Heart right ventricle (tissue), 16 donors: ENCODE measurements around the gene TESMIN. TPM values are rescaled to one million over a fixed set of nuclear protein-coding genes. Genes with fewer than 3 reads are reported as not detected.

Experiments used
- ATAC-seq, 8 donors: fragments of 200-7000 bp; cut with Tn5 transposase; one replicate each; pipeline ENCODE4 v1.9.1; 2020; ENCODE audit warnings: mild to moderate bottlenecking in 8 of 8, moderate library complexity in 8 of 8, moderate number of reproducible peaks in 1 of 8
- DNase-seq, 2 donors: peaks; one replicate each; pipeline ENCODE4 v3.0.0-alpha.2; 2020
- H3K27ac ChIP-seq, 10 donors: fragments of 200-600 bp; sonication (generic) in 2 of 10; one replicate each; pipeline versions ENCODE4 v1.5.0 to v1.8.0; 2020 to 2022; ENCODE audit warnings: mild to moderate bottlenecking in 3 of 10
- H3K27me3 ChIP-seq, 7 donors: fragments of 200-600 bp; one replicate each; pipeline ENCODE4 v1.8.0; 2021 to 2022; ENCODE audit warnings: mild to moderate bottlenecking in 2 of 7
- H3K36me3 ChIP-seq, 9 donors: fragments of 200-600 bp; sonication (generic) in 1 of 9; one replicate each; pipeline versions ENCODE4 v1.5.0 to v1.8.0; 2020 to 2022; ENCODE audit warnings: mild to moderate bottlenecking in 2 of 9
- H3K4me1 ChIP-seq, 9 donors: fragments of 200-600 bp; sonication (generic) in 1 of 9; one replicate each; pipeline versions ENCODE4 v1.5.0 to v1.8.0; 2020 to 2022; ENCODE audit warnings: mild to moderate bottlenecking in 4 of 9
- H3K4me3 ChIP-seq, 10 donors: fragments of 200-600 bp; sonication (generic) in 2 of 10; one replicate each; pipeline versions ENCODE4 v1.5.0 to v1.8.0; 2020 to 2022; ENCODE audit warnings: mild to moderate bottlenecking in 7 of 10, moderate library complexity in 2 of 10
- H3K9me3 ChIP-seq, 11 donors: fragments of 200-600 bp in 10 of 11; sonication (generic) in 2 of 11; one replicate each; pipeline versions ENCODE4 v1.5.0 to v1.8.0; 2013 to 2022; ENCODE audit warnings: mild to moderate bottlenecking in 2 of 11, control low read depth in 1 of 11, moderate library complexity in 1 of 11
- WGBS, 2 donors: extraction: QIAGEN DNeasy Blood & Tissue Kit; methylation state at CpG; one replicate each; pipeline ENCODE4 v1.1.7; 2013; ENCODE audit warnings: inconsistent platforms in 1 of 2; 5-methylcytosine and 5-hydroxymethylcytosine counted together
- intact Hi-C, 10 donors: fragments of 100-400 bp; cut with DNase I; formaldehyde crosslinking; loops; one replicate each; pipeline versions ENCODE4 v1.11.1 to v1.14.2; 2022
- polyA plus RNA-seq, 2 donors: library from polyadenylated mRNA; stranded (reverse); fragments of 200-250 nt; gene quantifications; one replicate each; pipeline ENCODE4 v1.2.3, GENCODE V29; 2013
- total RNA-seq, 10 donors: library from RNA; stranded (reverse); fragmentation: NEBNext Ultra II Directional in 3 of 10; extraction: Animal tissue kit (Norgen Biotek cat#: 25700) in 3 of 10; gene quantifications; one replicate each; pipeline versions ENCODE4 v1.2.1 to v1.2.4, GENCODE V29; 2021 to 2023
- TF ChIP-seq, protein P1 (sequence below), 9 donors: fragments of 200-600 bp; sonication (generic) in 2 of 9; IDR thresholded peaks; one replicate each; pipeline versions ENCODE4 v1.5.0 to v1.8.0; 2021 to 2022; ENCODE audit warnings: antibody characterized with exemption in 9 of 9, mild to moderate bottlenecking in 5 of 9, moderate library complexity in 1 of 9
- donor health status: Arrhythmogenic right ventricular cardiomyopathy.
- donor health status: ischemic (EF 13 %, LVEDD 7.1; RV severe dilation, severe dysfunction).
- donor health status: healthy with polysubstance abuse.
- donor health status: DM: no; HTN: yes; CAD: no.
- donor health status: DM: no; HTN: no; CAD: no.
- donor health status: ischemic (EF 25% LVEDD 6.9; RV normal size, moderate dysfunction).
- donor health status: ischemic (EF 25% LVEDD 5.7; RV mildly dilated, moderate dysfunction).
- donor health status: healthy.
- donor health status: DM: yes; HTN: yes; CAD: no.
- donor health status: Ischemic cardiomyopathy.
- donor health status: ischemic (EF 35%, LVEDD 5.7; RV mildly dilated, moderate dysfunction).
- donor health status: nonischemic (EF 11% LVEDD 7.7; RV severe dilation, severe dysfunction).
- donor health status: DM: yes; HTN: yes; CAD: no.
- donor health status: PGD.
- donor health status: ischemic (EF 29% LVEDD 5.4; RV normal size, mild dysfunction).
- donor health status: nonischemic (EF 23%, LVEDD 6.1; RV moderate dilation, normal function).

The TESMIN gene
- total and polyA plus RNA-seq, 12 donors: 0.13 to 2.6 (median 0.63) TPM; not detected in 2

DNA sequence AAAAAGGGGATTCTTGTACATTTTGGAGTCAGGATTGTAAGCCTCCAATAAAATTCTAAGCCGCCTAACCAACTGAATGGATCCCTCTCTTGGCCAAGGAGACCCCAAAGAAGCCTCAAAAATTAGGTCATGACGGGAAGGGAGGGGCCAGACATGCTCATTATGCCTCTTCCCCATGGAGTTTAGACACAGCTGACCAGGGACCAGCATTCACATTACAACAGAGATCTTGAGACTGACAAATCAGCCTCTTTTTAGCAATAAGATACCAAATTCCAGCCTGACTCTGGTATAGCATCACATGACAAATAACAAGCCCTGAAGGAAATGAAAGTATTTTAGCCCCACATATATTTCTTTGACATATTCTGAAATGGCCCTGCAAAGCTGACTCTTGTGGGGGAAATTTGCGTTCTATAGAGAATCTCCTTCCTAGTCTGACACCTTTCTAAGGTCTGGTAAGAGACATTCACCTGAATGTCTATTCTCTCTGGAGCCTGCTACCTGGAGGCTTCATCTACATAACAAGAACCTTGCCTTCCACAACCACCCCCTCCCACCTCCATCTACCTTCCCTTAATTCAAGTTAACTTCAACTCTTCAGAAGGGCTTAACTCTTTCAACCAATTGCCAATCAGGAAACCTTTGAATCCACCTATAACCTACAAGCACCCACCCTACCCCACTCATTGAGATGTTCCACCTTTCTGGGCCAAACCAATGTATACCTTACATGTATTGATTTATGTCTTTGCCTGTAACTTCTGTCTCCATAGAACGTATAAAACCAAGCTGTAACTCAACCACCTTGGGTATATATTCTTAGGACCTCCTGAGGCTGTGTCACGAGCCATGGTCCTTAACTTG lies 56.7 kb downstream of the TESMIN start:
- no peak overlapping the region for H3K4me3 ChIP-seq
- 81 to 82% methylated on average over 5 of the region's 5 CpGs for WGBS, 2 donors
- H3K4me1 ChIP-seq: no peaks in the 10 kb centered on the region
- intact Hi-C loops: no loop called here
- ATAC-seq (no peak), DNase-seq (no peak)
- TF ChIP-seq, protein P1, sequence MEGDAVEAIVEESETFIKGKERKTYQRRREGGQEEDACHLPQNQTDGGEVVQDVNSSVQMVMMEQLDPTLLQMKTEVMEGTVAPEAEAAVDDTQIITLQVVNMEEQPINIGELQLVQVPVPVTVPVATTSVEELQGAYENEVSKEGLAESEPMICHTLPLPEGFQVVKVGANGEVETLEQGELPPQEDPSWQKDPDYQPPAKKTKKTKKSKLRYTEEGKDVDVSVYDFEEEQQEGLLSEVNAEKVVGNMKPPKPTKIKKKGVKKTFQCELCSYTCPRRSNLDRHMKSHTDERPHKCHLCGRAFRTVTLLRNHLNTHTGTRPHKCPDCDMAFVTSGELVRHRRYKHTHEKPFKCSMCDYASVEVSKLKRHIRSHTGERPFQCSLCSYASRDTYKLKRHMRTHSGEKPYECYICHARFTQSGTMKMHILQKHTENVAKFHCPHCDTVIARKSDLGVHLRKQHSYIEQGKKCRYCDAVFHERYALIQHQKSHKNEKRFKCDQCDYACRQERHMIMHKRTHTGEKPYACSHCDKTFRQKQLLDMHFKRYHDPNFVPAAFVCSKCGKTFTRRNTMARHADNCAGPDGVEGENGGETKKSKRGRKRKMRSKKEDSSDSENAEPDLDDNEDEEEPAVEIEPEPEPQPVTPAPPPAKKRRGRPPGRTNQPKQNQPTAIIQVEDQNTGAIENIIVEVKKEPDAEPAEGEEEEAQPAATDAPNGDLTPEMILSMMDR (IDR thresholded peaks at IDR 0.05): no peak
- H3K36me3 ChIP-seq: no peaks in the 10 kb centered on the region
- peaks cover 0 to 29% (median 2%) of the 10 kb centered on the region in 11 donors for H3K9me3 ChIP-seq
- H3K27me3 ChIP-seq: peaks cover 0 to 46% (median 20%) of the 10 kb centered on the region in 7 donors
- H3K27ac ChIP-seq: no peak overlapping the region

DNA sequence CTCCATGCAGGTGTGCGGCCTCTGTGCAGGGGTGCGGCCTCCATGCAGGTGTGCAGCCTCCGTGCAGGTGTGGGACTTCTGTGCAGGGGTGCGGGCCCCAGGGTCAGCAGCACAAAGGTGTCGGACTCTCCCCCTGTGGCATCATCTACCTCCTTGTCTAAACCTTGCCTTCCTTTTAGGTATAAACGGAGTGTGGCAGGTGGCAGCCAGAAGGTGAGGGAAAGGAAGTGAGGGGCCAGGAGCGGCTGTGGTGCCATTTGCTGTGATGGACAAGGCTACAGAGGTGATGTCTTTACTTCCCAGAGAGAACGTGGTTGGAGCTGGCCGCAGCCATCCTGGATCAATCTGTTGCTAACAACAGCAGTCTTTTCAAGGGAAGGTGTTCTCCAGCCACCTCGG lies 57.8 kb downstream of the TESMIN start:
- intact Hi-C loops: no loop called here
- 87 to 93% methylated on average over 10 of the region's 10 CpGs for WGBS, 2 donors
- DNase-seq (no peak), ATAC-seq (no peak)
- Histone ChIP-seq H3K27ac (no peak overlapping the region), H3K4me3 (no peak overlapping the region), H3K9me3 (peaks cover 0 to 20% (median 0%) of the 10 kb centered on the region in 11 donors), H3K36me3 (no peaks in the 10 kb centered on the region), H3K27me3 (peaks cover 0 to 48% (median 29%) of the 10 kb centered on the region in 7 donors), H3K4me1 (no peaks in the 10 kb centered on the region)
- TF ChIP-seq, protein P1 (IDR thresholded peaks at IDR 0.05): no peak

DNA sequence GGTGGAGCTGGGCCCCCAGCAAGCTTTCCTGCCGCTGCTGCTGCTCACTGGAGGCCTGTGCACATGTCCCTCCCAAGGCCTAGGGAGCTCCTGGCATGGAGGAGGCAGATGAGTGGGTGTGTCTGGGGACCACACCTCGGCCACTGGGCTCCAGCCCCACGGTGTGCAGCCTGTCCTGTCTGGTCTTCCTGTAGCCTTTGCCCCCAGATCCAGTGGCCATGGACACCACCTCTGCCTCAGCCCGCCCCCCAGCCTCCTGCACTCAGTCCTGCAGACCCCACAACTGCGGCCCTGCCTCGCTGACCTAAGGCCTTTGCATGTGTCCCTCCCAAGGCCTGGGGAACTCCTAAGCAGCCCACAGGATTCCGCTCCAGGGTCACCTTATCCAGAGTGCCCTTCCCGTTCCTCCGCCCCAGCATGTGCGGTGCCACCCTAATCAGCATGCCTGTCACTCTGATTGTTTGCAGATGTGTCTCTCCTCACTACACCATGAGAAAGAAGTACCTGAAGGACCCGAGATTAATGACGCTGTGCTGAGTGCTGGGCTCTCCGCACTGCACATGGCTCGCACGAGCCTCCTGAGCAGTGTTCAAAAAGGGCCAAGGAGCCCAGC lies 58.3 kb downstream of the TESMIN start:
- intact Hi-C loops: no loop called here
- Histone ChIP-seq H3K9me3 (peaks cover 0 to 16% (median 0%) of the 10 kb centered on the region in 11 donors), H3K36me3 (no peaks in the 10 kb centered on the region), H3K4me1 (no peaks in the 10 kb centered on the region), H3K27ac (no peak overlapping the region), H3K4me3 (no peak overlapping the region), H3K27me3 (peaks cover 0 to 52% (median 34%) of the 10 kb centered on the region in 7 donors)
- TF ChIP-seq, protein P1 (IDR thresholded peaks at IDR 0.05): no peak
- WGBS, 2 donors: 53 to 61% methylated on average over 14 to 15 of the region's 15 CpGs
- ATAC-seq (peak in 1 of 8 donors; percentile 31), DNase-seq (no peak)

DNA sequence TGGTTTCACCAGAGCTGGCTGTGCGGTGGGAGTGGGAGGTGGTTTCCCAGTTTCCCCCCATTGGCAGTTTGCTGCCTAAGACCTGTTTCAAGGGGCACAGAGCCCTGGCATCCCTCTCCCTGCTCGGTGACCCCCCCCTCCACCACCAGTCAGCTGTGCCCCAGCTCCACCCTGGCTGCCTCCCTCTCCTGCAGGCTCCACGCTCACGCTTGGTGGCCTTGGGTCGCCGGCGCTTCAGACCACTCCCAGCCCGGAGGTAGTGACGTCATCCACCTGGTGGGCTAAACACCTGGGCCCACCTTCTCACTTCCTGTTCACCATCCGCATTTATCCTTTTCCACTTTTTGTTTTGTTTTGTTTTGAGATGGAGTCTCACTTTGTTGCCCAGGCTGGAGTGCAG lies 59.2 kb downstream of the TESMIN start:
- DNase-seq (no peak), ATAC-seq (no peak)
- H3K27ac ChIP-seq: no peak overlapping the region
- H3K27me3 ChIP-seq: peaks cover 0 to 59% (median 41%) of the 10 kb centered on the region in 7 donors
- WGBS, 2 donors: 89 to 91% methylated on average over 10 of the region's 10 CpGs
- TF ChIP-seq, protein P1 (IDR thresholded peaks at IDR 0.05): no peak
- H3K36me3 ChIP-seq: no peaks in the 10 kb centered on the region
- no peak overlapping the region for H3K4me3 ChIP-seq
- H3K4me1 ChIP-seq: no peaks in the 10 kb centered on the region
- H3K9me3 ChIP-seq: peaks cover 0 to 11% (median 0%) of the 10 kb centered on the region in 11 donors
- intact Hi-C loops: no loop called here
